ENCODE results near the gene PAX5.

Gene PAX5

DNA sequence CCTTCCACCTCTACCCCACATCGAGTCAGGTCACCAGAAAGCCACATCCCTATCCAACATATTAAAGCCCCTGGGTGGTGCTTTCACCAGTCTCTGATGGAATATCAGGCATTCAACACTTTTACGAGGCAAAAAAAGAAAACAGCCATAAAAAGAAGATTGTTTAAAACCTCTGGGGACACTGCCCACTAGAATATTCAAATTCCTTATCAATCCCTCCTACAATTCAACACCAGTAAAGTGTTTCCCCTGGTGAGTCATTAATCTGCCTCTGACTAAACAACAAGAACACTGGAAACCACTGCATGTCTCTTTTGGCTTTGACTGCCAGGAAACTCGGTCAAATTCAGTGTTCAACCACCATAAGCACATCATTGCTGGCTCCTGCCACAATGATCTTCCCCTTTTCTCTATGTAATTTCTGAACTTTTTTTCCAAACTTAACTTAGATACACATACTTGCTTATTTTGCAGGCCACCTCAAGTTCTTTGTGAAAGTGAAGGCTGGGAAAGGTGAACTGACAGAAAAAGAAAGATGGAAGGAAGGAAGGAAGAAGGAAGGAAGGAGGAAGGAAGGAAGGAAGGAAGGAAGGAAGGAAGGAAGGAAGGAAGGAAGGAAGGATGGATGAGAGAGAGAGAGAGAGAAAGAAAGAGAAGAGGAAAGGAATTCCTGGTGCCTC lies 105.3 kb downstream of the PAX5 start:
- DNase-seq: no peak

DNA sequence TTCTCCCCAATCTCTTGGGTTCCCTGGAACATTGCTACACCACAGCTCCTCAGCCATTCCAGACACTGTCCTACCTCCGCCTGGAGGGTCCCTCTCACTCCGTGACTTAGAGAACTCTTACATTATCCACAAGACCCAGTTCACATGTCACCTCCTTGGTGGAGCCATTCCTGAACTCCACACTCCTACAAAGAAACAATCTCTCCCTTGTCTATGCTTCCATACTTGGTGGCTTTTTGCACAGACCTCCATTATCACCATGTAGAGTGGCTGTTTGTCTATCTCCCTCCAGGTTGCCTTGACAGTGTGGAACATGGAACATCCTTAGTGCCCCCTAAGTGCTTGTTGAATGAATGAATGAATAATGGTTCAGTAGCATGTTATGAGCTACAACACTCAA lies 105.9 kb downstream of the PAX5 start:
- DNase-seq: no peak

DNA sequence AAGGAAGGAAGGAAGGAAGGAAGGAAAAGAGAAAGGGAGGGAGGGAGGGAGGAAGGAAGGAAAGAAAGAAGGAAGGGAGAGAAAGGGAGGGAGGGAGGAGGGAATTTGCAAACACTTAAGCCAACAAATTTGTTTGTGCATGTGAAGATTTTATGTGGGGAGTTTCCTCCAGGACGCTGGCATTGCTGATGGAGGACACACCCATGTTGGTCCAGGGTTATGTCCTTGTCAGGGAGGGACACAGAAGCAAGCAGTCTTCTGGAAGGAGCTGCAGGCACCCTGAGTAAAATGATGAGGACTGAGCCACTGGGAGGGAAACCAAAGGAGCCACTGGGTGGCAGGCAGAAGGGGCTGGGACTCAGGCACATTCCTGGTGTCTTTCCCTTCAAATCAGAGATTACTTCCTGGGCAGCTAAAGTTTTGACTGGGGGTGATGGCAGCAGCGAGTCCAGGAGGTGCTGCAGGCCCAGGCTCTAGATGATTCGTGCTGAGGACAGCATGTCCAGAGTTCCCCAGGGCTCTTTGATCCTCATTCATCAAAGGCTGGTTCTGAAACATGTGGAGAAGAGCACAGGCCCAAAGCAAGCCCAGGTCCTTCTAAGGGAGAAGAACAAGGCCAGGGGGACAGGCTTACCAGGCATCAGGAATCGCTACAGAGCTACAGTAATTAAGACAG lies 109.2 kb downstream of the PAX5 start:
- no peak for DNase-seq

DNA sequence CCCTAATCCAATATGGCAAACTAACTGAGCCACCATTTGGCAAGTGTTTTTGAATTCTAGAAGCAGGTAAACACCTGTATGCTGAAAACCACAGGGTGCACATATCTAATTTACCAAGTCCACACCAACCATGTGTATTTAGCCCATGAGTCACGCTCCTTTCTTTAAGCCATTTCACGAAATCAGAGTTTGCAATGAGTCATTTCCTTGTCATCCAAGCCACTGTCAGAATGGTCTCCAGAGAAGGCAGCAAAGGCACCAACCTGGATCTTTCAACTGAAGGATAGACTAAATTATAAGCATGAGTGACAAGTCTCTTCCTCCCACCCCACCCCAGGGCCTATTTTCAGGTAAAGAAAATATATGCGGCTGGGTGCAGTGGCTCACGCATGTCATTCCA lies 110.0 kb downstream of the PAX5 start:
- DNase-seq: no peak

DNA sequence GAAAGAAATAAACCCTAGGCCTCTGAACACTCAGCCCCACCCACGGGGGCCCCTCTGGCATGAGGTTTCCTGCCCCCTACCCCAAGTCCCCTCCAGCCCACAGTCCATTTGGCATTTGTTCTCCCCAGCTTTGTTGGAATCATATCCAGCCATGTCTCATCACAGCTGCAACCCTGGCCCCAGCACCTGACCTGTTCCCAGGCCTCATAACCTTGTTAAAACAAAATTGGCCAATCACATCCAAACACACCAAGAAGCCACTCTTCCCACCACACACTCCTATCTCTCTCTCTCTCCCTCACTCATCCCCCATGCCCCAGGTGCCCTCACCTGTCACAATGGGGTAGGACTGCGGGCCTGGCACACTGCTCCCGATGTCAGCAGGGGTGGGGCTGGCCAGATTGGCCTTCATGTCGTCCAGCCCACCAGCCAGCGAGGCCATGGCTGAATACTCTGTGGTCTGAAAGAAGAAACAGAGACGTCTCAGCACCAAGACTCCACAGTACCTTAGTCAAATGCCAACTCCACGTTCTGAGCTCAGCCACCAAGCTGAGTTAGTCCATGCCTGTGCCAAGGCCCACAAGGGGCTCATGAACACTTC lies 110.9 kb downstream of the PAX5 start:
- no peak for DNase-seq

DNA sequence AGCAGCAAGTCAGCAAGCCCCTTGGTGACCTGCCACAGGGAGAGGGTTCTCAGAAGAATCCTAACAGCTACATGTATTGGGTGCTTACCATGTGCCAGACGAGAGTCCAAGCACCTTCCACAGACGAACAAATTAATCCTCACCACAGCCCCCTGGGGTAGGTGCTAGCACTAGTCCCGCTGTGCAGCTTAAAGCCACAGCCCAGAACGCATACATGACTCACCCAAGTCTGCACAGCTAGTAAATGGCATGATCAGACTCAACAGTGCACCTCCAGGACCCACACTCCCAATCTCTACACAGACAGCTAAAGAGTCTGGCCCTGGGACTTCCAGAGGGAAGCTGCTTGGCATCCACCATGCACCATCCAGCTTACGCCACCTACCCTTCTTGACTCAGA lies 111.5 kb downstream of the PAX5 start:
- DNase-seq: no peak

DNA sequence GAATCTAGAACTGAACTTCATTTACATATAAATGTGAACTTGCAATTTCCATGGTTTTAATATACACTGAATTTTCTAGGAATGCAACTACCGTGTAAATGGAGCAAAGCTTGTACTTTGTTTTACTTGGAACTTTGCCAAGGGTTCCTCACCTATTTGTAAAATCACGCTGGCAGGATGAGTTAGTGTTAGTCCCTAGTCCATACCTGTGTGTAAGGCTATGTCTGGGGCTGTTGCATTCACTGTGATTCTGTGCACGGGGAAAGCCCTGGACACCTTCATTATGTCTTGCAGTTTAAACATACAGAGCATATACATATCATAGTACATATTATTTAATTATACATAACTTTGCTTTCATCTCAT lies 119.9 kb downstream of the PAX5 start:
- DNase-seq: no peak

DNA sequence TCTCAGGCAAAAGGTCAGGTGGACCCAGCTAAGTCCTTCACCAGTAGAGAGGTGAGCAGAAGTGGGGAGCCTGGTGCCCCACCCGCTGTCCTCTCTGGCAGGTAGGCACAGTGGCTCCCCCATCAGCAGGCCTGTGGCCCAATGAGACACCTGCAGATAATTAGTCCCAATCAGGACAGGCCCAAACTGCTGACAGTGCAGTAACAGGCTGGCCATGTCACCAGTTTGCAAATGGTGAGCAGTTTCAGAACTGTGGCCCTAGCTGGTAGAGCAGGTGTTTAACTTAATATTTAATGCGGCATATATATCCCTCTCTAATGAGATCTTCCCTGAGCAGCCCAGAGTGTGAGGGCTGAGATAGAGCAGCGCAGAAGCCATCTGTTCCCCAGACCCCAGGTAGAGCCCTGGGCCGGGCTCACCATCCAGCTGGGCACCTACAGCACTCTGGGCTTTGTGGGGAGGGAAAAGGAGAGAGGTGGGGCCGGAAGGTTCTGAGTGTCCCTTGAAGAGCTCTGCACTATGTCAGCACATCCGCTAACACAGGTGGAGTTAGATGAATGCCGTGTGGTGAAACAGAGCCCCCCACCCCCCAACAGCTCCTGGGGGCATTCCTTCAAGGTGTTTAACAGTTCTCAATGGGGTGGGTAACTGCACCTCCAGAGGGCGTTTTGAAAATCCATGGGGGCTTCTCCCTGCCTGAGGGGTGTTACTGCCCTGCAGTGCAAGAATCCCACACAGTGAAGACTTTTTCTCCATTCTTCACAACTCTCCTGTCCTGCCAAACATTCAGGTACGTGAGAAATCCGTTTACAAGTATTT lies 120.5 kb downstream of the PAX5 start:
- DNase-seq: no peak

DNA sequence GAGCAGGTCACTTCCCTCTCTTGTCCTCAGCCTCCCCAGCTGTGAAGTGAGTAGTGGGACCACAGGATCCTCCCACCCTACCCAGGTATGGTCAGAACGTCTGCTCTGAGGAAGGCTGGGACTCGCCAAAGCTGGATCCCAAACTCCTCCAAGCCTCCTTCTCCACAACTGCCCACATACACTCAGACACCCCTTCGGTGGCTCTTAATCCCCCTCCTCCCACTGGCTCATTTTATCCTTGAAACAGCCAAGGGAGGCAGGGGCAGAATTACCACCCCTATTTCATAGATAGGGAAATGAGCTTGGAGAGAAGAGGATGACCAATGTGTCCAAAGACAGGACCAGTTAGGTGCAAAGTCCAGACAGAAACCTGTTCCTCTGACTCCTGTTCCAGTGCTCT lies 121.4 kb downstream of the PAX5 start:
- no peak for DNase-seq

DNA sequence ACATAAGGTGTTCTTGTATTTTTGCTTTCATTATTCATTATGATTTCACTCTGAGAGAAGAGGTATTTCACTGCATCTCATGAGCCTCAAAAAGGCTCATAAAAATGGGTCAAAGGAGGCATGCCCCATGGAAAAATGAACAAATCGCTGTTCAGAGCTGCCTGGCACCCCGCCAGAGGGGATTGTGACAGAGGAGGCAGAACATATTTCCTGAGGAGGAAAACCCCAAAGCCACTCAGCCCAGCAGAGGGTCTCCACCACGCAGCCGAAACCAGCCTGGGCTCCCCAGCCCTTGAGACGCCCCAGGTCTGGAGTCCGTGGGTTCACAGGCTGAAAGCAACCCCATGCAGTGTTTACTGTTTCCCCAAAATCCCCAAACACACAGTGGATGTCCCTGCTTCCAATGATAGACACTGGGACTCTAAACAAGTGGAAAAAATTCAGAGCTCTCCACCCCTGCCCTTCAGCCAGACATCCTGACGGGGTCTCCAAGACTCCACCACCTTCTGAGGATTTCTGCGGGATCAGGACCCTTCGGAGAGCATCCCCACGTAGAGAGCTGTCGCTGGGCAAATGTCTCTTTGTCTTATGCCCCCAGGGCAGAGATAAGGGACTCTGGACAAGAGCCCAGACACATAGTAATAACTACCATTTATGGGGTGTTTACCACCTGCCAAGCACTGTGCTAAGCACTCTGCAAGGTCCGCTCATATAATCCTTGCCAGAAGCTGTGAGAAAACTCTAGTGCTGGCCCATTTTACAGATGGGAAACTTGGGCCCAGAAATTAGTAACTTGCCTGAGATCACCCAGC lies 122.3 kb downstream of the PAX5 start:
- DNase-seq: no peak

DNA sequence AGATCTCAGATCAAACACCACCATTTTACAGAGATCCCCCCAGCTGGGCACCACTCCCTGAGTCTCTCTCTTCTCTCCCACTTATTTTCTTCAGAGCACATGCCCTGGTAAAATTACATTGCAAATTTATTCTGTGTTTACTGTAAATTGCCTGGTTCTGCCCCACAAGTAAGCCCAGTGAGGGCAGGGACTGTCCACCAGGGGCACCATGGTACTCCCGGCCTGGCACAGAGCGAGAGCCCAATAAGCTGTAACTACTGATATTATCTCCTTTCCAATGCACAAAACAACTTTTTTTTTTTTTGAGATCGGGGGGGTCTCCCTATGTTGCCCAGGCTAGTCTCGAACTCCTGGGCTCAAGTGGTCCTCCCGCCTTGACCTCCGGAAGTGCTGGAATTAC lies 123.0 kb downstream of the PAX5 start:
- DNase-seq: no peak

DNA sequence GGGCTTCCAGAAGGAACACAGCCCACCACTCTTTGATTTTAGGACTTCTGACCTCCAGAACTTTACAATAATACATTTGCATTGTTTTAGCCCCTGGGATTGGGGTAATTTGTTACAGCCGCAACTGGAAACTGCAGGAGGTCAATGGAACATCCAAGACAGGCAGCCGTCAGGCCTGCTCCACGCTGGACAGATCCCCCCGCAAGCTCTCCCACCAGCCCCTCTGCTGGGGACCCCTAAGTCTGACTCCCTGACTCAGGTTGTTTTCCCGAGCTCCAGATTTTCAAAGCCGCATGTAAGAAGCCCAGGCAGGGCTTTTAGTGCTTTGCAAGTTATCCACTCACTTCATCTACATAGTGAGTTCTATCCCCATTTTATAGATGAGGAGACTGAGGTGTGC lies 127.6 kb downstream of the PAX5 start:
- DNase-seq: no peak

DNA sequence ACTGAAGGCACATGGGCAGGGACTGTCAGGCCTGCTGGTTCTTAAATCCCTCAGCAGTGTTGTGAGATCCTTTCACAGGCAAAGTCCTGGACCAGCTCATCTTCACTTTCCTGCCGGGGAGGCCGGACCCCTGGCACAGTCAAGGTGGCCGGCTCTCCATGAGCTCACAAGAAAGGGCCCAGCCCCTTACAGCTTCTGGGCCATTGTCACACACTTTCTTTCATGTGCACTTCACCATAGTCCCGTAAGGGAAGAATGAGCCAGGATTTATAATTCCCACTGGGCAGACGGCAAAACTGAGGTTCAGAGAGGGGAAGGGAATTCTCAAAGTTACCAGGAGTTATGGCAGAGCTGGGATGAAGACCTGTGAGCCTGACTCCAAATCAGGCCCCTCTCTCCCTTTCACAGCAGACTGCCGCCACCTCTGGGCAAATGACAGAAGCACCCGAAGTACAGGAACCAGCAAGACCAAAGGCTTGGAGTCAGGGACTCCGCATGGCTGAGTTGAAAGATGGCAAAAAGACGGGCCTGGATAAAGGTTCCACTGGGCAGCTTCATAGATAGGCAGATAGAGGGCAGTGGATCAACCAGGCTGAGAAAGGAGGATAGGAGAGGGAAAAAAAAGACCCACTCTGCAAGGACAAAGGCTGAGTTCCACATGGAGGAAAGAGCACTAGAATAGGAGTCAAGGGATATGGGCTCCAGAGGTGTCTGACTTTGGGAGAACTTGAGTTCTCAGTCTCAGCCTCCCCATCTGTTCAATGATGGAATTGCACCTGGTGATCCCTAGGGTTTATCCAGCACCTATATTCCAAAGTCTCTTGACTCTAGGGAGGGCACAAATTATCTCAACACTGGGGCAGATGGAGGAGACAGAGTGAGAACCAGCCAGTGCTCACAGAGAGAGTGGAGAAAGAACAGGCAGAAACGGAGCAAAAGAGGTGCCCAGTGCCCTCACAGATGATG lies 128.7 kb downstream of the PAX5 start:
- DNase-seq: no peak

DNA sequence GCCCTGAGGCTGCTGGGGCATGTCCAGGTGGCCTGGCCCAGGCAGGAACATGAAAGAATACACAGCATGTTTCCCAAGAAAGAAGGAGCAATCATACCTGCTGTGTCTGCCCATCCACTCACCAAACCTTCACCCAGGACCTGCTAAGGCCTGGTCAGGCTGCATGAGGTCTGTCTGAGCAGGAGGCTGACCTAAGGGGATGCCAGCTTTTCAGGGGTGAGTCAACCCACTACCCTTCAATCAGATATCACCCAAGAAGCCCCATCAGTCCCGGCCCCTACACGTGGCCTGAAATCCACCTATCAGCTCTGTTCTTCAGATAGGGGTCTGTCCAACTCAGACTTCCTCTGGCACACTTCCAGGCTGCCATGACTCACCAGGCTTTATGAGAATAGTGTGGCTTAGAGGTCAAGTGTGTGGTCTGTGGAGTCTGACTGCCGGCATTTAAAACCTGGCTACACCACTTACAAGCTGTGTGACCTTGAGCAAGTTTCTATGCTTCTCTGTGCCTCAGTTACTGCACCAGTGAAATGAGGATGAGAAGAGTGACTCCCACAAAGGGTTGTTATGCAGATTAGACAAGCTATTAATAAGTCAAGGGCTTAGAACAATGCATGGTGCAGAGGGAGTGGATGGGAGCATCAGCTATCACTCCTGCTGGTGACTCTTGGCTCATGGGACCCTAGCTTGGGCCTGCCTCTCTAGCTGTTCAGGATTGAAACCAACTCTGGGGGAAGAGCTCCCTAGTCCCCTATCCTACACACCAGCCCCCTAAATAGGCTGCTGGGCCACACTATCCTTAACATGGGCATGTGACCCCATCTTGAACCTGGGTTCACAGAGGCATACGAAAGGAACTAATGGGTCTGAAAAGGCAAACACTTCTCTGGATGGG lies 130.3 kb downstream of the PAX5 start:
- DNase-seq: no peak

DNA sequence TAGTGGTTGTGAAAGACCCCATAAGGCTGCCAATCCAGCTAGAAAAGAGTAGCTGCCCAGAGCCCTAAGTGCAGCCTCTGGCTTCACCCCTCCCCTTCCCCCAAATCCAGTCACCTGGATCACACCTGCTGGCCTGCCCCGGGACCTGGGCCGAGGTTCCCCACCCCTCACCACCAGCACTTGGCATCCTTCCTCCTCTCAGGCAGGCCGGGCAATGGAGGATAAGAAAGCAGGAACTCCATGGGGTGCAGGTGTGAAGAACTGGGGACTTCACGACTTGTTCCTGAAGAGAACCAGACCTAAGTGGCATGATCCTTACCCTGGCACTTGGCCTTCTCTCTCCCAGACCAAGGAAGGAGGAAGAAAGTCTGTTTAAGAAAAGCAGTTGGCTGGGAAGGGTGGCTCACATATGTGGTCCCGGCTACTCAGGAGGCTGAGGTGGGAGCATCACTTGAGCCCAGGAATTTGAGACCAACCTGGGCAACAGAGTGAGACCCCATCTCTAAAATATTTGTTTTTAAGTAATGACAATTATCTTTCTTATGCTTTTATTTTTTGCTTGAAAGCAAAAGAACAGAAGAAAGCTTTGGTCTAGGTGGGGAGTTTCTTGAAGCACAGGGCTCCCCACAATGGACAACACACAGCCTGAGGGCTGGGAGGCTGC lies 131.1 kb downstream of the PAX5 start:
- no peak for DNase-seq

DNA sequence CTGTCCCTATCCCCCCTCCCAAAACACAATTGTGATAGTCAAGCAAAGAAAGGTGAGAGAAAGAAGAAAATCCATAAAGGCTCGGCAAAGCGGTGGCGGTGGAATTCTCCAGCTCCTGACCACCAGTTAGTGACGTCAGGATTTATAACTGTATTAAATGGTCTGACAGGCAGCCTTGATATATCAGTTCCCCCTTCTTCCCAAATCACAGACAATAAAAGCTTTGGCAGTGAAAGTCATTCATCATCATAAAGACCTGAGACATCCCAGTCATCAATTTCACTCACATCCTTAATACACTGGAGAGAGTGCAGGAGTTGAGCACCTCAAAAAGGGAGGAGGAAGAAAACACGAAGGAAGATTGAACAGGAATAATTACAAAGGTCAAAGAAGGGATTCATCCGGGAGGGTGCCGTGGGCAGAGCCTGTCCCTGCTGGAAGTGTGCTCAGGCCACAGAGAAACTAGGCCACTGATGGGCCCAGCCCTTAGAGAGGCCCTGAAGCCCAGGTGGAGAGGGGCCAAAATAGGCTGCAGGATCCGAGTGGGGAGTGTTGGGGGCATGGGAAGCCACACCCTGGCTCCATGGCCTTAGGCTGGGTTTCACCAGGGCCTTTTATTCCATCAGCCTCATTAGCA lies 131.9 kb downstream of the PAX5 start:
- no peak for DNase-seq

DNA sequence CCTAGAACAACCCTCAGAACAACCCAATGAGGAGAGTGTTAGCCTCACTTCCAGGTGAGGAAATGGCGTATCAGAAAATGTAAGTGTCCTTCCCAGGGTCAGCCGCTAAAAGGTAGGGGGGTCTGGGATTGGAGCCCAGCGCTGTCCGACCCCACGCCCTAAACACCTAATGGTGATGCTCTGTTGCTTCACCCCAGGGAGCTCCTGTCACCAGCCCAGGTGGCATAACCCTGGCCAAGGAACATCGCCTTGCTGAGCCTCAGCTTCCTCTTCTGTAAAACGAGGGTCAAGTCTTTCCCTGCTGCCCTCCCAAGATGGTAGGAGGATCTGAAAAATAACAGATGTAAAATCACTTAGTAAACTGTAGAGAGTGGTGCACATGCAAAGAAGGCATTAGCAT lies 132.5 kb downstream of the PAX5 start:
- no peak for DNase-seq

DNA sequence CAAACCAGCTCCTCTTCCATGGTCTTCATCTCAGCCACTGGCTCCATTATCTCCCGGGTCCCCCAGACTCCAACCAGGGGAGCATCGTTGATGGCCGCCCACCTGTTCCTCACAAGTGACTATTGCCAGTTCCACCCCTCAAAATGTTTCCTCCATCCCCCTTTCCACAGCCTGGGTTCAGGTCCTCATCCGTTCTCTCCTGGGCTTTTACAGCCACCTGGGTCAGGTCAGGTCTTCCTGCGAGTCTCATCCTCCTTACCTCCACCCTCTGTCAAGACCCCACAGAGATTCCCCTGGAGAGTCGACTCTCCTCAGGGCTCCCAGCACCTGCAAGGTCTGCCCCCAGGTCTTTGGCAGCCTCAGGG lies 133.2 kb downstream of the PAX5 start:
- DNase-seq: no peak

DNA sequence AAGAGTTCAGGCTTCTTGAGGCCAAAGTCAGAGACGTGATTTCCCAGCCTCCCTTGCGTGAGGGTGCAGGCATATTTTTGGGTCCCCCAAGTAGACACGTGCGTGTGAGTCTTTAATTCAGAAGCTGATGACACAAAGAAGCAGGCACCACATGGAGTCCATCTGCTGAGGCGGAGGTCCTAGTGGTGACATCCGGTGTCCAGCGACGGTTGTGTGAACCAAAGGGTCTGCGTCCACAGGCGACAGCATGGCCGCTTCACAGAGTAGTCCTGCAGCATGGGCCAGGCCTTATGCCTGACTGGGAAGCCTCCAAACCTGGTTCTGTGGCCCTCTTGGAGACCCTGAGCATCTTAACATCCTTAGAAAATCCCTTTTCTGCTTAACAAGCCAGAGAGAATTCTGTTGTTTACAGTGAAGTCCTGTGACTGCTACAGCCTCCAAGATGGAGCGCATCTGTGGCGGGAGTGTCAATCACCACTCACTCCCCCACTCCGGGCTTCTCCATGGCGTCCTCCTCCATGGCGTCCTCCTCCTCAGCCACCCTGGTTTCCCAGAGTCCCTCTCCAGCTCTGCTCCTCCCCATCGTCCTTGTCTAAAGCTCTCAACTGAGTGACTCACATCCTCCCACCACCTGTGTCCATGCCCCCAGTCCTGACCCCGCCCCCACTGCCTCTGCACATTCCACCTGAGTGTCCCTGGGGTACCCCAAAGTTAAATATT lies 133.8 kb downstream of the PAX5 start:
- DNase-seq: no peak

All from activated effector memory CD4-positive, alpha-beta T cell treated with Interleukin-2 at 50 U/mL for 16 hours (primary cell).